MM.1S (cell line): Measurements from ENCODE around the gene C6orf136.

Experiments used
- CTCF ChIP-seq: fragments of 300-600 bp; sonication (generic); IDR thresholded peaks from 2 replicates; pipeline ENCODE4 v1.5.1; 2016; ENCODE audit warnings: antibody characterized with exemption, low read length, mixed read lengths
- EZH2 ChIP-seq: fragments of 300-600 bp; sonication (generic); optimal IDR thresholded peaks from 2 replicates; pipeline ENCODE3; 2017; ENCODE audit warnings: low read depth, mild to moderate bottlenecking, antibody characterized with exemption, low read length, mixed read lengths
- EZH2phosphoT487 ChIP-seq: fragments of 300-600 bp; sonication (generic); IDR thresholded peaks from 2 replicates; pipeline ENCODE4 v1.6.1; 2018; ENCODE audit warnings: antibody characterized with exemption, low read length

- no peak for TF ChIP-seq CTCF
- TF ChIP-seq EZH2: no peak
- TF ChIP-seq EZH2phosphoT487: no peak
Measured at GRCh38 chr6:30683980-30684338, 37.0 kb downstream of the C6orf136 start.
